ENCODE measurements around the gene RASAL3. TPM values are rescaled to one million over a fixed set of nuclear protein-coding genes. Genes with fewer than 3 reads are reported as not detected.
A peak's percentile ranks its signal among the peaks of the same experiment; 100 is the strongest.

RASAL3 gene
- total and polyA plus RNA-seq, 4 donors: 0.76 to 1.5 (median 1.1) TPM

DNA sequence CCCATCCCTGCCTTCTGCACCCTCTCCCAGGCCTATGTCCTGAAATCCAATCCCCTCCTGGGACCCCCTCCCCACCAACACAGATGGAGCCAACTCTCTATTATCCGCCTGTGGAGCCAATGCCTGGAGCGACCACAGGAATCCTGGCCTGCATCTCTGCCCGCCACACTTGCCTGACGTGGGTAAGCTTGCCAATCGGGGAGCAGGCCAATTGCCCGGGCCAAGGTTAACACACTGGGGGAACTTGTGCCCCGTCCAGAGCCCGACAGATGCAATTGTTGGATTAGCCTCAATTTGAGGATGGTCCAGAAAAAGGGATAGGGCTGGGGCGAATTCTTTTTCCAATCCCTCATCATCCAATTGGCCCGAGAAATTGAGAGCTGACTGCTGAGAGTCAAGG is 20.5 kb downstream of the RASAL3 start:
- no peak for DNase-seq (ENCODE audit: low spot score)
- peaks cover 5 to 34% (median 30%) of the 10 kb centered on the region in 4 donors for H3K4me1 ChIP-seq (ENCODE audit: control insufficient read depth in 4 of 4, insufficient read depth in 4 of 4, low read length in 3 of 4)

DNA sequence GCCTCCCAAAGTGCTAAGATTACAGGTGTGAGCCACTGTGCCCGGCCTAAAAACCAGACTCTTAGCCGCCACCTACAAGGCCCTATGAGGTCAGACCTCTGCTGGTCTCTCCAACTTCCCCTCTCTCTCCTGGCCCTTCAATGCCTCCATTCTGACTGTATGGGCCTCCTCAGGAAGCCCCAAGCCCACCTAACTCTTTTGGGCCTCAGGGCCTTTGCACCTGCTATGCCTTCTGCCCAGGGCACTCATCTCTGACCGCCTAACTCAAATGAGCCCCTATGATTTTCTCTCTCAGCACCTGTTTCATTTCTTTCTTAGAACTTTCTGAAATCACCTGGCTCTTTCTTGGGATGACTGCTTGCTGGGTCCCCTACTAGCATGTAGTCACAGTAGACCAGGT is 21.0 kb downstream of the RASAL3 start:
- WGBS: 93% methylated on average over 3 of the region's 3 CpGs
- Histone ChIP-seq H3K27ac (ENCODE audit: low read depth in 1 of 2, low read length in 2 of 2) (no peak overlapping the region), H3K4me1 (ENCODE audit: control insufficient read depth in 4 of 4, insufficient read depth in 4 of 4, low read length in 3 of 4) (peaks cover 10 to 37% (median 31%) of the 10 kb centered on the region in 4 donors), H3K4me3 (ENCODE audit: low read depth in 1 of 3, low read length in 3 of 3) (no peak overlapping the region), H3K36me3 (ENCODE audit: control insufficient read depth in 4 of 4, insufficient read depth in 3 of 4, low read depth in 1 of 4, low read length in 3 of 4) (no peaks in the 10 kb centered on the region), H3K27me3 (ENCODE audit: control insufficient read depth in 4 of 4, insufficient read depth in 4 of 4, low read length in 3 of 4) (no peaks in the 10 kb centered on the region), H3K9ac (ENCODE audit: low read depth in 1 of 2, low read length in 2 of 2) (no peak overlapping the region), H3K9me3 (ENCODE audit: control insufficient read depth in 4 of 4, low read length in 3 of 4) (no peaks in the 10 kb centered on the region)
- no peak for DNase-seq (ENCODE audit: low spot score)
- TF ChIP-seq, protein P1, sequence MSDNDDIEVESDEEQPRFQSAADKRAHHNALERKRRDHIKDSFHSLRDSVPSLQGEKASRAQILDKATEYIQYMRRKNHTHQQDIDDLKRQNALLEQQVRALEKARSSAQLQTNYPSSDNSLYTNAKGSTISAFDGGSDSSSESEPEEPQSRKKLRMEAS (IDR thresholded peaks at IDR 0.05): no peak
- TF ChIP-seq HNF4G (IDR thresholded peaks at IDR 0.05): no peak
- no peak for TF ChIP-seq RAD21 (IDR thresholded peaks at IDR 0.05)
- TF ChIP-seq NR2F2 (IDR thresholded peaks at IDR 0.05): no peak
- no peak for TF ChIP-seq JUND (IDR thresholded peaks at IDR 0.05)
- no peak for TF ChIP-seq EGR1 (IDR thresholded peaks at IDR 0.05; ENCODE audit: low read depth in 2 of 2)
- no peak for TF ChIP-seq FOXA1 (IDR thresholded peaks at IDR 0.05)
- TF ChIP-seq HNF4A (conservative IDR thresholded peaks at IDR 0.05): no peak
- TF ChIP-seq, protein P2, sequence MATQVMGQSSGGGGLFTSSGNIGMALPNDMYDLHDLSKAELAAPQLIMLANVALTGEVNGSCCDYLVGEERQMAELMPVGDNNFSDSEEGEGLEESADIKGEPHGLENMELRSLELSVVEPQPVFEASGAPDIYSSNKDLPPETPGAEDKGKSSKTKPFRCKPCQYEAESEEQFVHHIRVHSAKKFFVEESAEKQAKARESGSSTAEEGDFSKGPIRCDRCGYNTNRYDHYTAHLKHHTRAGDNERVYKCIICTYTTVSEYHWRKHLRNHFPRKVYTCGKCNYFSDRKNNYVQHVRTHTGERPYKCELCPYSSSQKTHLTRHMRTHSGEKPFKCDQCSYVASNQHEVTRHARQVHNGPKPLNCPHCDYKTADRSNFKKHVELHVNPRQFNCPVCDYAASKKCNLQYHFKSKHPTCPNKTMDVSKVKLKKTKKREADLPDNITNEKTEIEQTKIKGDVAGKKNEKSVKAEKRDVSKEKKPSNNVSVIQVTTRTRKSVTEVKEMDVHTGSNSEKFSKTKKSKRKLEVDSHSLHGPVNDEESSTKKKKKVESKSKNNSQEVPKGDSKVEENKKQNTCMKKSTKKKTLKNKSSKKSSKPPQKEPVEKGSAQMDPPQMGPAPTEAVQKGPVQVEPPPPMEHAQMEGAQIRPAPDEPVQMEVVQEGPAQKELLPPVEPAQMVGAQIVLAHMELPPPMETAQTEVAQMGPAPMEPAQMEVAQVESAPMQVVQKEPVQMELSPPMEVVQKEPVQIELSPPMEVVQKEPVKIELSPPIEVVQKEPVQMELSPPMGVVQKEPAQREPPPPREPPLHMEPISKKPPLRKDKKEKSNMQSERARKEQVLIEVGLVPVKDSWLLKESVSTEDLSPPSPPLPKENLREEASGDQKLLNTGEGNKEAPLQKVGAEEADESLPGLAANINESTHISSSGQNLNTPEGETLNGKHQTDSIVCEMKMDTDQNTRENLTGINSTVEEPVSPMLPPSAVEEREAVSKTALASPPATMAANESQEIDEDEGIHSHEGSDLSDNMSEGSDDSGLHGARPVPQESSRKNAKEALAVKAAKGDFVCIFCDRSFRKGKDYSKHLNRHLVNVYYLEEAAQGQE (IDR thresholded peaks at IDR 0.05): no peak
- TF ChIP-seq RXRA (IDR thresholded peaks at IDR 0.05): no peak
- no peak for TF ChIP-seq GABPA (IDR thresholded peaks at IDR 0.05 in 1 of 2, conservative IDR thresholded peaks at IDR 0.05 in 1 of 2)
- TF ChIP-seq, protein P3, sequence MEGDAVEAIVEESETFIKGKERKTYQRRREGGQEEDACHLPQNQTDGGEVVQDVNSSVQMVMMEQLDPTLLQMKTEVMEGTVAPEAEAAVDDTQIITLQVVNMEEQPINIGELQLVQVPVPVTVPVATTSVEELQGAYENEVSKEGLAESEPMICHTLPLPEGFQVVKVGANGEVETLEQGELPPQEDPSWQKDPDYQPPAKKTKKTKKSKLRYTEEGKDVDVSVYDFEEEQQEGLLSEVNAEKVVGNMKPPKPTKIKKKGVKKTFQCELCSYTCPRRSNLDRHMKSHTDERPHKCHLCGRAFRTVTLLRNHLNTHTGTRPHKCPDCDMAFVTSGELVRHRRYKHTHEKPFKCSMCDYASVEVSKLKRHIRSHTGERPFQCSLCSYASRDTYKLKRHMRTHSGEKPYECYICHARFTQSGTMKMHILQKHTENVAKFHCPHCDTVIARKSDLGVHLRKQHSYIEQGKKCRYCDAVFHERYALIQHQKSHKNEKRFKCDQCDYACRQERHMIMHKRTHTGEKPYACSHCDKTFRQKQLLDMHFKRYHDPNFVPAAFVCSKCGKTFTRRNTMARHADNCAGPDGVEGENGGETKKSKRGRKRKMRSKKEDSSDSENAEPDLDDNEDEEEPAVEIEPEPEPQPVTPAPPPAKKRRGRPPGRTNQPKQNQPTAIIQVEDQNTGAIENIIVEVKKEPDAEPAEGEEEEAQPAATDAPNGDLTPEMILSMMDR (IDR thresholded peaks at IDR 0.05; ENCODE audit: low read depth, low read length, missing input control): no peak
- no peak for TF ChIP-seq TAF1 (conservative IDR thresholded peaks at IDR 0.05)
- no peak for TF ChIP-seq SP1 (IDR thresholded peaks at IDR 0.05)

More for the DNA sequence above, 20.5 kb downstream of the RASAL3 start:
- Histone ChIP-seq H3K27ac (ENCODE audit: low read depth in 1 of 2, low read length in 2 of 2) (no peak overlapping the region), H3K4me3 (ENCODE audit: low read depth in 1 of 3, low read length in 3 of 3) (no peak overlapping the region), H3K9me3 (ENCODE audit: control insufficient read depth in 4 of 4, low read length in 3 of 4) (no peaks in the 10 kb centered on the region), H3K27me3 (ENCODE audit: control insufficient read depth in 4 of 4, insufficient read depth in 4 of 4, low read length in 3 of 4) (no peaks in the 10 kb centered on the region), H3K9ac (ENCODE audit: low read depth in 1 of 2, low read length in 2 of 2) (no peak overlapping the region), H3K36me3 (ENCODE audit: control insufficient read depth in 4 of 4, insufficient read depth in 3 of 4, low read depth in 1 of 4, low read length in 3 of 4) (no peaks in the 10 kb centered on the region)
- TF ChIP-seq, protein P3 (IDR thresholded peaks at IDR 0.05; ENCODE audit: low read depth, low read length, missing input control): no peak
- TF ChIP-seq SP1 (IDR thresholded peaks at IDR 0.05): peak; percentile 41
- no peak for TF ChIP-seq EGR1 (IDR thresholded peaks at IDR 0.05; ENCODE audit: low read depth in 2 of 2)
- TF ChIP-seq HNF4A (conservative IDR thresholded peaks at IDR 0.05): peak; percentile 70 to 77
- no peak for TF ChIP-seq JUND (IDR thresholded peaks at IDR 0.05)
- TF ChIP-seq GABPA (IDR thresholded peaks at IDR 0.05 in 1 of 2, conservative IDR thresholded peaks at IDR 0.05 in 1 of 2): no peak
- TF ChIP-seq RXRA (IDR thresholded peaks at IDR 0.05): peak; percentile 54 to 70
- TF ChIP-seq, protein P4, sequence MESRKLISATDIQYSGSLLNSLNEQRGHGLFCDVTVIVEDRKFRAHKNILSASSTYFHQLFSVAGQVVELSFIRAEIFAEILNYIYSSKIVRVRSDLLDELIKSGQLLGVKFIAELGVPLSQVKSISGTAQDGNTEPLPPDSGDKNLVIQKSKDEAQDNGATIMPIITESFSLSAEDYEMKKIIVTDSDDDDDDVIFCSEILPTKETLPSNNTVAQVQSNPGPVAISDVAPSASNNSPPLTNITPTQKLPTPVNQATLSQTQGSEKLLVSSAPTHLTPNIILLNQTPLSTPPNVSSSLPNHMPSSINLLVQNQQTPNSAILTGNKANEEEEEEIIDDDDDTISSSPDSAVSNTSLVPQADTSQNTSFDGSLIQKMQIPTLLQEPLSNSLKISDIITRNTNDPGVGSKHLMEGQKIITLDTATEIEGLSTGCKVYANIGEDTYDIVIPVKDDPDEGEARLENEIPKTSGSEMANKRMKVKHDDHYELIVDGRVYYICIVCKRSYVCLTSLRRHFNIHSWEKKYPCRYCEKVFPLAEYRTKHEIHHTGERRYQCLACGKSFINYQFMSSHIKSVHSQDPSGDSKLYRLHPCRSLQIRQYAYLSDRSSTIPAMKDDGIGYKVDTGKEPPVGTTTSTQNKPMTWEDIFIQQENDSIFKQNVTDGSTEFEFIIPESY (IDR thresholded peaks at IDR 0.05): no peak
- TF ChIP-seq RAD21 (IDR thresholded peaks at IDR 0.05): peak; percentile 20 to 56
- TF ChIP-seq, protein P5, sequence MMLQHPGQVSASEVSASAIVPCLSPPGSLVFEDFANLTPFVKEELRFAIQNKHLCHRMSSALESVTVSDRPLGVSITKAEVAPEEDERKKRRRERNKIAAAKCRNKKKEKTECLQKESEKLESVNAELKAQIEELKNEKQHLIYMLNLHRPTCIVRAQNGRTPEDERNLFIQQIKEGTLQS (IDR thresholded peaks at IDR 0.05): no peak
- TF ChIP-seq, protein P1 (IDR thresholded peaks at IDR 0.05): no peak
- WGBS: 35% methylated on average over 10 of the region's 10 CpGs
